HepG2 (cell line): ENCODE results near the gene STK31. TPM values are rescaled to one million over a fixed set of nuclear protein-coding genes. Genes with fewer than 3 reads are reported as not detected.
A peak's percentile ranks its signal among the peaks of the same experiment; 100 is the strongest.

ENCODE experiments used
- ATAC-seq: fragments of 200-7000 bp; cut with Tn5 transposase; 3 replicates; pipeline ENCODE4 v1.9.1; 2020; ENCODE audit warnings: mild to moderate bottlenecking, moderate library complexity
- BruUV-seq: library from RNA; stranded (reverse); fragments of 400-500 nt; replicated peaks from 2 replicates; lab custom pipeline; 2021; lab: Mats Ljungman, UMichigan
- CTCF ChIA-PET: fragments of 300-600 bp; formaldehyde crosslinking; extraction: SDS; loops from one replicate; lab custom pipeline; 2021; ENCODE audit warnings: low total read pairs, inconsistent platforms, low intra/inter-chr PET ratio; lab: Yijun Ruan, JAX
- POLR2A ChIA-PET: fragments of 350-600 bp; sonication (Branson Sonifier 250); formaldehyde crosslinking; loops from one replicate; lab custom pipeline; 2020; ENCODE audit warnings: antibody characterized with exemption, inconsistent platforms; lab: Yijun Ruan, JAX
- DNase-seq: peaks from one replicate; pipeline ENCODE4 v3.0.0-alpha.2; 2015; ENCODE audit warnings: low spot score
- FAIRE-seq: peaks from 3 replicates; lab custom pipeline; 2011; peaks lifted over from hg19 to GRCh38; lab: Jason Lieb, UNC
- H2AFZ ChIP-seq: one replicate; pipeline ENCODE4 v1.6.1; 2011; ENCODE audit warnings: low read length, inconsistent platforms
- H3K27ac ChIP-seq: fragments of 300-600 bp; 3 replicates; pipeline ENCODE4 v1.8.0; 2011; ENCODE audit warnings: mixed run types, mild to moderate bottlenecking, mixed read lengths, low read length, inconsistent platforms; ENCODE audit not compliant: insufficient read depth; ENCODE audit errors: extremely low read length
- H3K27me3 ChIP-seq, 2 experiments: fragments of 200-600 bp in 1 of 2; 2 replicates in 1 of 2; 3 replicates in 1 of 2; pipeline versions ENCODE4 v1.6.0 to v1.8.0; 2011; ENCODE audit warnings: low read length in 2 of 2, mild to moderate bottlenecking in 2 of 2, moderate library complexity in 2 of 2, inconsistent platforms in 1 of 2; ENCODE audit not compliant: insufficient read depth in 2 of 2, control insufficient read depth in 1 of 2
- H3K36me3 ChIP-seq, 2 experiments: fragments of 200-600 bp in 1 of 2; replicated peaks in 1 of 2; 2 replicates in 1 of 2; 3 replicates in 1 of 2; pipeline versions ENCODE4 v1.5.1 to v1.8.0; 2011; ENCODE audit warnings: low read length in 2 of 2, inconsistent platforms in 1 of 2; ENCODE audit not compliant: insufficient read depth in 2 of 2, control insufficient read depth in 1 of 2
- H3K4me1 ChIP-seq: 2 replicates; pipeline ENCODE4 v1.5.1; 2012; ENCODE audit warnings: low read length, inconsistent platforms; ENCODE audit not compliant: insufficient read depth
- H3K4me2 ChIP-seq: 2 replicates; pipeline ENCODE4 v1.6.0; 2011; ENCODE audit warnings: low read depth, low read length, inconsistent platforms
- H3K4me3 ChIP-seq, 3 experiments: fragments of 200-600 bp in 1 of 3; sonication (generic), shearing (Covaris generic) in 1 of 3; replicated peaks in 1 of 3; 2 replicates each; pipeline ENCODE4 v1.5.1; 2011 to 2016; ENCODE audit warnings: low read length in 3 of 3, inconsistent platforms in 2 of 3, low read depth in 2 of 3, mild to moderate bottlenecking in 2 of 3, control low read depth in 1 of 3, mixed read lengths in 1 of 3; ENCODE audit not compliant: insufficient read depth in 1 of 3
- H3K79me2 ChIP-seq: one replicate; pipeline ENCODE4 v1.6.1; 2011; ENCODE audit warnings: low read length, inconsistent platforms; ENCODE audit not compliant: insufficient read depth
- H3K9ac ChIP-seq: 2 replicates; pipeline ENCODE4 v1.6.0; 2011; ENCODE audit warnings: mild to moderate bottlenecking, low read depth, low read length, inconsistent platforms; ENCODE audit not compliant: insufficient read depth
- H3K9me3 ChIP-seq: 2 replicates; pipeline ENCODE4 v1.5.1; 2012; ENCODE audit warnings: mild to moderate bottlenecking, low read length
- H4K20me1 ChIP-seq: 2 replicates; pipeline ENCODE4 v1.6.0; 2011; ENCODE audit warnings: inconsistent platforms, mild to moderate bottlenecking, low read length, moderate library complexity; ENCODE audit not compliant: insufficient read depth
- ARID4A ChIP-seq: sonication (generic); formaldehyde crosslinking; IDR thresholded peaks from 2 replicates; pipeline ENCODE4 v1.5.0; 2020; ENCODE audit warnings: mild to moderate bottlenecking, missing genetic modification reagents, borderline replicate concordance
- KDM6A ChIP-seq: IDR thresholded peaks from 2 replicates; pipeline ENCODE4 v1.6.1; 2016; ENCODE audit warnings: low read depth
- RORA ChIP-seq: sonication (generic); formaldehyde crosslinking; IDR thresholded peaks from 2 replicates; pipeline ENCODE4 v1.5.0; 2020; ENCODE audit warnings: mild to moderate bottlenecking, missing genetic modification reagents, moderate library complexity
- SKIL ChIP-seq: sonication (generic); formaldehyde crosslinking; IDR thresholded peaks from 2 replicates; pipeline ENCODE4 v1.8.0; 2022; ENCODE audit warnings: missing genetic modification reagents, mild to moderate bottlenecking, moderate library complexity, borderline replicate concordance
- ZNF460 ChIP-seq: sonication (generic); formaldehyde crosslinking; IDR thresholded peaks from 2 replicates; pipeline ENCODE4 v1.5.1; 2020; ENCODE audit warnings: missing genetic modification reagents, mild to moderate bottlenecking, borderline replicate concordance
- ZNF704 ChIP-seq: sonication (generic); formaldehyde crosslinking; IDR thresholded peaks from 2 replicates; pipeline ENCODE4 v1.8.1; 2023; ENCODE audit warnings: mild to moderate bottlenecking, inconsistent platforms, moderate library complexity, missing genetic modification reagents, borderline replicate concordance
- WGBS: methylation state at CpG from one replicate; pipeline ENCODE4 v1.1.6; 2017; ENCODE audit warnings: low lambda C conversion rate; 5-methylcytosine and 5-hydroxymethylcytosine counted together
- in situ Hi-C: cut with HindIII; loops from 2 replicates; pipeline ENCODE4 v1.10.0; 2017; ENCODE audit warnings: low pct_unique_long_range_greater_than_20kb; ENCODE audit not compliant: extremely low pct_ligation_motif_present
- intact Hi-C: fragments of 100-400 bp; cut with micrococcal nuclease; formaldehyde crosslinking; loops from one replicate; pipeline ENCODE4 v1.10.0; 2022; ENCODE audit not compliant: unreplicated experiment
- polyA plus RNA-seq, 8 experiments: library from polyadenylated mRNA; depleted of rRNA in 3 of 8; stranded (reverse) in 7 of 8; unstranded in 1 of 8; fragments of >200 nt; fragmentation: Illumina TruSeq in 4 of 8; extraction: Trizol in 4 of 8; gene quantifications; 2 replicates each; pipeline versions ENCODE4 v1.2.1 to v1.2.3, GENCODE V29; 2011 to 2016; ENCODE audit warnings: low read depth in 4 of 8, missing spikeins in 1 of 8, mixed read lengths in 1 of 8; ENCODE audit not compliant: insufficient read depth in 1 of 8
- total RNA-seq, 5 experiments: library from RNA; depleted of rRNA; stranded (reverse); fragments of >200 nt; fragmentation: Illumina TruSeq; extraction: Trizol; gene quantifications; 2 replicates each; pipeline ENCODE4 v1.2.3, GENCODE V29; 2016; ENCODE audit warnings: low read depth in 1 of 5
- TF ChIP-seq, protein P1 (sequence below): sonication (generic); formaldehyde crosslinking; IDR thresholded peaks from 2 replicates; pipeline ENCODE4 v1.5.0; 2020; ENCODE audit warnings: mild to moderate bottlenecking, missing genetic modification reagents, moderate library complexity

STK31 gene
- total and polyA plus RNA-seq, 2 of the 13 experiments (the other 11 are each of a cell fraction or from before 2014, with no cell fraction given) = not detected

DNA sequence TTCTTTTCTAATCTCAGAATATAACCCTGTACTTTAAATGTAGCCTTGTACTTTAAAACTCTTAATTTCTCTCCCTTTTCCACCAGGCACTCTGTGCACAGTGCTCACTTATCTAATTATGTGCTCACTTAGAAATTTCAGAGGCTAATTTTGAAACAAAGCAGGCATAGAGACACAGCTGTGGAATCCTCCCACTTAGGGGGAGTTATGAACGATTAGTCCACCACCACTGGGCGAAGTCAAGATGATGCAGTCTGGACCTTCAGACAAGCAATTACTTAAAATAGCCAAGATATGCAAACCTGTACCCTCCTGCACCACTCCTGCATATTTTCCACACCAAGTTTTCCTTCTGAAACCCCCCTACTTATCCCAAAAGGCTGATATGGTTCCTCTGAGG is 143.0 kb downstream of the STK31 start:
- no peaks in the 10 kb centered on the region for H4K20me1 ChIP-seq
- H3K4me3 ChIP-seq = no peak overlapping the region
- no peaks in the 10 kb centered on the region for H3K36me3 ChIP-seq
- no peaks in the 10 kb centered on the region for H3K4me1 ChIP-seq
- no peak overlapping the region for H3K9ac ChIP-seq
- ChIA-PET CTCF (no interaction called here), POLR2A (no interaction called here)
- H3K4me2 ChIP-seq = no peak overlapping the region
- no peaks in the 10 kb centered on the region for H3K9me3 ChIP-seq
- H3K79me2 ChIP-seq = no peaks in the 10 kb centered on the region
- DNase-seq = no peak
- WGBS = 0% methylated on average over 2 of the region's 2 CpGs
- H2AFZ ChIP-seq = no peak overlapping the region
- in situ Hi-C loops (no loop called here), intact Hi-C loops (no loop called here)
- no peak for FAIRE-seq
- TF ChIP-seq RORA (CRISPR knock-in tag) (no peak), KDM6A (CRISPR knock-in tag) (no peak)
- no TSS peak for BruUV-seq
- ATAC-seq = no peak
- no peak overlapping the region for H3K27ac ChIP-seq
- H3K27me3 ChIP-seq = no peaks in the 10 kb centered on the region

- Histone ChIP-seq H3K4me3 (no peak overlapping the region), H3K79me2 (no peaks in the 10 kb centered on the region), H2AFZ (no peak overlapping the region), H3K4me1 (no peaks in the 10 kb centered on the region), H3K4me2 (no peak overlapping the region), H4K20me1 (no peaks in the 10 kb centered on the region), H3K9me3 (no peaks in the 10 kb centered on the region), H3K9ac (no peak overlapping the region), H3K27ac (no peak overlapping the region), H3K36me3 (no peaks in the 10 kb centered on the region), H3K27me3 (no peaks in the 10 kb centered on the region)
- ChIA-PET POLR2A (no interaction called here), CTCF (no interaction called here)
- 0% methylated on average over 1 of the region's 1 CpG for WGBS
- BruUV-seq = no TSS peak
- intact Hi-C loops (loop anchor here (1.0 to 10.0 kb wide), 3 partner anchors 242 to 802 kb away; no protein-coding TSS in a partner anchor), in situ Hi-C loops (loop anchor here (10.0 kb wide), 1 partner anchor 542 kb away; no protein-coding TSS in a partner anchor)
- DNase-seq (peak; percentile 16), FAIRE-seq (peak; percentile 53), ATAC-seq (0 out of 3 replicates have a peak, but pooled peaks have one; percentile 41)
- TF ChIP-seq ZNF460 (CRISPR knock-in tag) (no peak), ZNF704 (CRISPR knock-in tag) (no peak), SKIL (no peak), ARID4A (CRISPR knock-in tag) (no peak)
- TF ChIP-seq, protein P1, sequence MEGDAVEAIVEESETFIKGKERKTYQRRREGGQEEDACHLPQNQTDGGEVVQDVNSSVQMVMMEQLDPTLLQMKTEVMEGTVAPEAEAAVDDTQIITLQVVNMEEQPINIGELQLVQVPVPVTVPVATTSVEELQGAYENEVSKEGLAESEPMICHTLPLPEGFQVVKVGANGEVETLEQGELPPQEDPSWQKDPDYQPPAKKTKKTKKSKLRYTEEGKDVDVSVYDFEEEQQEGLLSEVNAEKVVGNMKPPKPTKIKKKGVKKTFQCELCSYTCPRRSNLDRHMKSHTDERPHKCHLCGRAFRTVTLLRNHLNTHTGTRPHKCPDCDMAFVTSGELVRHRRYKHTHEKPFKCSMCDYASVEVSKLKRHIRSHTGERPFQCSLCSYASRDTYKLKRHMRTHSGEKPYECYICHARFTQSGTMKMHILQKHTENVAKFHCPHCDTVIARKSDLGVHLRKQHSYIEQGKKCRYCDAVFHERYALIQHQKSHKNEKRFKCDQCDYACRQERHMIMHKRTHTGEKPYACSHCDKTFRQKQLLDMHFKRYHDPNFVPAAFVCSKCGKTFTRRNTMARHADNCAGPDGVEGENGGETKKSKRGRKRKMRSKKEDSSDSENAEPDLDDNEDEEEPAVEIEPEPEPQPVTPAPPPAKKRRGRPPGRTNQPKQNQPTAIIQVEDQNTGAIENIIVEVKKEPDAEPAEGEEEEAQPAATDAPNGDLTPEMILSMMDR (CRISPR knock-in tag) = peak; percentile 58
Observed at GRCh38 chr7:23863209-23863787, 153.3 kb downstream of the STK31 start.
